MCF 10A (cell line): Measurements from ENCODE around the gene QKI. TPM values are rescaled to one million over a fixed set of nuclear protein-coding genes. Genes with fewer than 3 reads are reported as not detected.

ENCODE experiments used
- BruUV-seq: library from RNA; stranded (reverse); fragments of 400-500 nt; replicated peaks from 2 replicates; lab custom pipeline; 2021; lab: Mats Ljungman, UMichigan
- CTCF ChIA-PET: fragments of 300-600 bp; sonication (Branson Sonifier 250); formaldehyde crosslinking; extraction: SDS; loops from one replicate; lab custom pipeline; 2021; ENCODE audit warnings: antibody characterized with exemption, inconsistent platforms; lab: Yijun Ruan, JAX
- POLR2A ChIA-PET: fragments of 300-600, 350-650 bp; sonication (Branson Sonifier 250); formaldehyde crosslinking; extraction: SDS; loops from one replicate; lab custom pipeline; 2020; ENCODE audit warnings: antibody characterized with exemption, inconsistent platforms; lab: Yijun Ruan, JAX
- DNase-seq: peaks from one replicate; pipeline ENCODE4 v3.0.0-alpha.2; 2018; ENCODE audit not compliant: unreplicated experiment
- H3K27ac Mint-ChIP-seq: one replicate; pipeline ENCODE4 v1.8.0; 2022; ENCODE audit warnings: mild to moderate bottlenecking, low read depth, mixed read lengths; ENCODE audit not compliant: unreplicated experiment
- H3K27me3 Mint-ChIP-seq: one replicate; pipeline ENCODE4 v1.8.0; 2022; ENCODE audit warnings: mixed read lengths; ENCODE audit not compliant: insufficient read depth, unreplicated experiment
- H3K36me3 Mint-ChIP-seq: one replicate; pipeline ENCODE4 v1.8.0; 2022; ENCODE audit warnings: mild to moderate bottlenecking, moderate library complexity, mixed read lengths; ENCODE audit not compliant: insufficient read depth, unreplicated experiment
- H3K4me1 Mint-ChIP-seq: one replicate; pipeline ENCODE4 v1.8.0; 2022; ENCODE audit warnings: mixed read lengths; ENCODE audit not compliant: insufficient read depth, unreplicated experiment
- H3K4me3 Mint-ChIP-seq: one replicate; pipeline ENCODE4 v1.8.0; 2022; ENCODE audit warnings: mild to moderate bottlenecking, moderate library complexity, mixed read lengths; ENCODE audit not compliant: unreplicated experiment
- H3K9me3 Mint-ChIP-seq: one replicate; pipeline ENCODE4 v1.8.0; 2022; ENCODE audit warnings: mixed read lengths; ENCODE audit not compliant: unreplicated experiment
- intact Hi-C: fragments of 100-400 bp; cut with micrococcal nuclease; formaldehyde crosslinking; loops from 2 replicates; pipeline ENCODE4 v1.14.1; 2022
- total RNA-seq: library from RNA; stranded (reverse); gene quantifications from 2 replicates; pipeline ENCODE4 v1.2.3, GENCODE V29; 2022
- TF ChIP-seq, protein P1 (sequence below): fragments of 200-600 bp; IDR thresholded peaks from one replicate; pipeline ENCODE4 v1.8.0; 2022; ENCODE audit warnings: antibody characterized with exemption, mild to moderate bottlenecking; ENCODE audit not compliant: unreplicated experiment

Gene QKI
- total RNA-seq, 1 experiment from 2014 or later, result 272 TPM

DNA sequence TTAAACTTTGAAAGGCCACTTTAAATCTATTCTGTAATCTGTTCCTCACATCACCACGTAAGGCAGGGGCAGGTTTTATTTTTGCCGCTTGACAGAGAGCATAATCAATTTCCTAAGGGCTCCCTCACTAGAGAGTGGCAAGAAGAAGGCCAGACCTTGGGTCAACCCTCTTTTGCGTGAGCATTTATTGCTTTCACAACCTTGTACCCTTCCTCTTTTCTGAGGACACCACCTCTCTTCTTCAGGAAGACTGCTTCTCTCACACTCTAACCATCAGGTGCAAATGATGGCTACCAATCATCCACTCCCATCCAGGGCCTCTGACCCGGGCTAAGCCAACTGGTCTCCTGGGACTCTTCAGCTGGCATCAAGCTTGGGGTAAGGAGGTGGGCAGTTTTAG, 25.2 kb upstream of the QKI start:
- intact Hi-C loops, result no loop called here
- H3K9me3 Mint-ChIP-seq, result no peaks in the 10 kb centered on the region
- no peak for DNase-seq
- H3K36me3 Mint-ChIP-seq, result no peaks in the 10 kb centered on the region
- TF ChIP-seq, protein P1, sequence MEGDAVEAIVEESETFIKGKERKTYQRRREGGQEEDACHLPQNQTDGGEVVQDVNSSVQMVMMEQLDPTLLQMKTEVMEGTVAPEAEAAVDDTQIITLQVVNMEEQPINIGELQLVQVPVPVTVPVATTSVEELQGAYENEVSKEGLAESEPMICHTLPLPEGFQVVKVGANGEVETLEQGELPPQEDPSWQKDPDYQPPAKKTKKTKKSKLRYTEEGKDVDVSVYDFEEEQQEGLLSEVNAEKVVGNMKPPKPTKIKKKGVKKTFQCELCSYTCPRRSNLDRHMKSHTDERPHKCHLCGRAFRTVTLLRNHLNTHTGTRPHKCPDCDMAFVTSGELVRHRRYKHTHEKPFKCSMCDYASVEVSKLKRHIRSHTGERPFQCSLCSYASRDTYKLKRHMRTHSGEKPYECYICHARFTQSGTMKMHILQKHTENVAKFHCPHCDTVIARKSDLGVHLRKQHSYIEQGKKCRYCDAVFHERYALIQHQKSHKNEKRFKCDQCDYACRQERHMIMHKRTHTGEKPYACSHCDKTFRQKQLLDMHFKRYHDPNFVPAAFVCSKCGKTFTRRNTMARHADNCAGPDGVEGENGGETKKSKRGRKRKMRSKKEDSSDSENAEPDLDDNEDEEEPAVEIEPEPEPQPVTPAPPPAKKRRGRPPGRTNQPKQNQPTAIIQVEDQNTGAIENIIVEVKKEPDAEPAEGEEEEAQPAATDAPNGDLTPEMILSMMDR, result no peak
- H3K27ac Mint-ChIP-seq, result no peak overlapping the region
- no peak overlapping the region for H3K4me3 Mint-ChIP-seq
- no peaks in the 10 kb centered on the region for H3K27me3 Mint-ChIP-seq
- ChIA-PET POLR2A (interaction anchor here (0.6 to 1.0 kb wide), 2 partner anchors 37 to 565 kb away, joined by 3 read pairs; no protein-coding TSS in a partner anchor), CTCF (no interaction called here)
- no TSS peak for BruUV-seq
- H3K4me1 Mint-ChIP-seq, result peaks cover 21% of the 10 kb centered on the region

DNA sequence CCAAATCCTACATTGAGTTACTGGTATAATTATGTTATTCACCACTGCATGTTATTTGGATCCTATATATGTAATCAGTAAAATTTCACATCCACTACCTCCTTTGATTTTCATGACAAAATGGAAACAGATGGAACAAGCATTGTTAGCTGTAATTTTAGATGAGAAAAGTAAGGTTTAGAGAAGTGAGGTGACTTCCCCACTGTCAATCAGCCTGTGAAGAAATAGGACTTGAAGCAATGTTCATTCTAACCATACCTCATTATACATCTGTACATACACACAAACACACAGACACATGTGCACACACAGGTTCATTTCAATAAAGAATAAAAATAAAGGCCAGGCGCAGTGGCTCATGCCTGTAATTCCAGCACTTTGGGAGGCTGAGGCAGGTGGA, 23.7 kb upstream of the QKI start:
- TF ChIP-seq, protein P1, result no peak
- no peak overlapping the region for H3K4me3 Mint-ChIP-seq
- H3K4me1 Mint-ChIP-seq, result peaks cover 21% of the 10 kb centered on the region
- H3K9me3 Mint-ChIP-seq, result no peaks in the 10 kb centered on the region
- ChIA-PET POLR2A (interaction anchor here (0.5 to 1.0 kb wide), 4 partner anchors 21 to 1521 kb away, joined by 3 to 4 read pairs (median 3); no protein-coding TSS in a partner anchor), CTCF (interaction anchor here (0.5 kb wide), 1 partner anchor 544 kb away, joined by 4 read pairs; no protein-coding TSS in a partner anchor)
- BruUV-seq, result no TSS peak
- H3K27ac Mint-ChIP-seq, result no peak overlapping the region
- DNase-seq, result no peak
- intact Hi-C loops, result no loop called here
- no peaks in the 10 kb centered on the region for H3K36me3 Mint-ChIP-seq
- H3K27me3 Mint-ChIP-seq, result no peaks in the 10 kb centered on the region

DNA sequence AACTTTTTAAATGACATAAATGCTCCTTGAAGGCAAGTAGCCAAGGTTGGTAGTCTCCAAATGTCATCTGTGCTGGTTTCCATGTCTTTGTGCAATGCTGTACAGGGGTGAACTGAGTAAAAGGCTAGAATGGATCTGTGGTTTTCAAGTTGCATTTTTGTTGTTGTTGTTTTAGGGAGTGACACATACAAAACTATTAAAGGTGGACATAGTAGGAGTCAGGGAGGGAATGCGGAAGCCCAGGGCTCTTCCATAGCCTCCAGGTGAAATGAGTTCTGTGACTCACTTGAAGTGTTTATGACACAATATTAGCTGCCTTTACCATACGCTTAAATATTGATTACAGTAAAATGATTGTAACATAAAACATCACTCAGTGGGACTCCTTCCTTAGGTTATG, 22.5 kb upstream of the QKI start:
- POLR2A ChIA-PET, result interaction anchor here (0.9 to 2.0 kb wide), 14 partner anchors 10 to 1985 kb away, joined by 3 to 18 read pairs (median 5); partner anchors contain the start of gene QKI
- H3K36me3 Mint-ChIP-seq, result no peaks in the 10 kb centered on the region
- CTCF ChIA-PET, result interaction anchor here (0.5 to 1.9 kb wide), 6 partner anchors 13 to 1983 kb away, joined by 3 to 8 read pairs (median 4); no protein-coding TSS in a partner anchor

DNA sequence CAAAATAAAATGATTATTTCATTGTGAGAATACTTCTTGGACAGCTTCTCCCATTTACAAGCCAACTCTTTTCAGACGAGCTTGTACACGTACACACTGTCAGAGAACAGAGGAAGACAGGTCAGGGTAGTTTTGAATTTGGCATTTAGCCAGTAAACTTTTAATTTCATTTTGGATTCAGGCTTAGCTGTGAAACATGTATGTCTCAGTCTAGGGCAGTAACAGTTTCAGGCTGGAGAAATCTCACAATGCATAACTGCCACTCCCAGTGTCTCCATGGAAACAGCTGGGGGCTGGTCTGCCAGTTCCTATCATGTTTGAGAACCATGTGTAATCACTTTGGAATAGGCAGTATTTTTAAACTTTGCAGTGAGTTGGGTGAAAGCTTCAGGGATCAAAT, 22.0 kb upstream of the QKI start:
- POLR2A ChIA-PET, result interaction anchor here (0.8 to 2.0 kb wide), 14 partner anchors 10 to 477 kb away, joined by 3 to 18 read pairs (median 5); partner anchors contain the start of gene QKI
- Mint-ChIP-seq H3K4me3 (peak overlapping the region; percentile 53), H3K27ac (peak overlapping the region; percentile 76), H3K9me3 (no peaks in the 10 kb centered on the region), H3K36me3 (no peaks in the 10 kb centered on the region), H3K27me3 (no peaks in the 10 kb centered on the region), H3K4me1 (peaks cover 16% of the 10 kb centered on the region)
- TF ChIP-seq, protein P1, result no peak
- DNase-seq, result peak; percentile 73
- CTCF ChIA-PET, result interaction anchor here (0.5 to 1.9 kb wide), 6 partner anchors 23 to 1982 kb away, joined by 3 to 8 read pairs (median 4); no protein-coding TSS in a partner anchor
- BruUV-seq, result no TSS peak
- intact Hi-C loops, result no loop called here

More for the DNA sequence above, 22.5 kb upstream of the QKI start:
- H3K27me3 Mint-ChIP-seq, result no peaks in the 10 kb centered on the region
- intact Hi-C loops, result no loop called here
- peak overlapping the region; percentile 76 for H3K27ac Mint-ChIP-seq
- TF ChIP-seq, protein P1, result no peak
- peak overlapping the region; percentile 53 for H3K4me3 Mint-ChIP-seq
- H3K9me3 Mint-ChIP-seq, result no peaks in the 10 kb centered on the region
- BruUV-seq, result no TSS peak
- peaks cover 21% of the 10 kb centered on the region for H3K4me1 Mint-ChIP-seq
- peak; percentile 81 for DNase-seq
